ENCODE measurements around the gene NELL1. TPM values are rescaled to one million over a fixed set of nuclear protein-coding genes. Genes with fewer than 3 reads are reported as not detected.

Gene NELL1
- total RNA-seq, 2 experiments from 2014 or later, result not detected

DNA sequence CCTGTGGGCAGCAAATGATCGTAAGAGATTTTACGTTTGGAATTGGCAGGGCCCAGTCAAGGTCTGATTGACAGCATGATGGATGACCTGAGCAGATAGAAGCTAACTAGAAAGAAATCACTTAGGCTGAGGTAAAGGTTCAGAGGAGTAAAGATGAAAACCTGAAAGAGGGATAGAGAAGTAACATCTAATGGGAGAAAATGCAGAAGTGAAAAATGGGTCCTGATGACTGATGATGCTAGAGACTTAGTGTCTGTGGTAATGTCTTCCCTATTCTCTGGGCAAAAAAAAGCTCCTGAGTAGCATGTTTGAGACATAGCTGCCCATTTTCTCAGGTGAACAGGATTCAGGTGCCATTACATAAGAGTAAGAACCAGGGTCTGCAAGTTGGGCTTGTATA is 894.7 kb downstream of the NELL1 start:
- H3K27me3 Mint-ChIP-seq, result no peaks in the 10 kb centered on the region
- no peaks in the 10 kb centered on the region for H3K4me1 Mint-ChIP-seq (ENCODE audit: low read depth)
- no peak overlapping the region for H3K4me3 Mint-ChIP-seq
- no peak for ATAC-seq
- CTCF ChIA-PET, result no interaction called here
- TF ChIP-seq, protein P1, sequence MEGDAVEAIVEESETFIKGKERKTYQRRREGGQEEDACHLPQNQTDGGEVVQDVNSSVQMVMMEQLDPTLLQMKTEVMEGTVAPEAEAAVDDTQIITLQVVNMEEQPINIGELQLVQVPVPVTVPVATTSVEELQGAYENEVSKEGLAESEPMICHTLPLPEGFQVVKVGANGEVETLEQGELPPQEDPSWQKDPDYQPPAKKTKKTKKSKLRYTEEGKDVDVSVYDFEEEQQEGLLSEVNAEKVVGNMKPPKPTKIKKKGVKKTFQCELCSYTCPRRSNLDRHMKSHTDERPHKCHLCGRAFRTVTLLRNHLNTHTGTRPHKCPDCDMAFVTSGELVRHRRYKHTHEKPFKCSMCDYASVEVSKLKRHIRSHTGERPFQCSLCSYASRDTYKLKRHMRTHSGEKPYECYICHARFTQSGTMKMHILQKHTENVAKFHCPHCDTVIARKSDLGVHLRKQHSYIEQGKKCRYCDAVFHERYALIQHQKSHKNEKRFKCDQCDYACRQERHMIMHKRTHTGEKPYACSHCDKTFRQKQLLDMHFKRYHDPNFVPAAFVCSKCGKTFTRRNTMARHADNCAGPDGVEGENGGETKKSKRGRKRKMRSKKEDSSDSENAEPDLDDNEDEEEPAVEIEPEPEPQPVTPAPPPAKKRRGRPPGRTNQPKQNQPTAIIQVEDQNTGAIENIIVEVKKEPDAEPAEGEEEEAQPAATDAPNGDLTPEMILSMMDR (IDR thresholded peaks at IDR 0.05), result no peak
- intact Hi-C loops (cut with micrococcal nuclease), result no loop called here
- H3K9me3 Mint-ChIP-seq, result no peaks in the 10 kb centered on the region
- POLR2A ChIA-PET, result no interaction called here
- no peaks in the 10 kb centered on the region for H3K36me3 Mint-ChIP-seq (ENCODE audit: low read depth)
- H3K27ac Mint-ChIP-seq, result no peak overlapping the region
- no peak for DNase-seq

DNA sequence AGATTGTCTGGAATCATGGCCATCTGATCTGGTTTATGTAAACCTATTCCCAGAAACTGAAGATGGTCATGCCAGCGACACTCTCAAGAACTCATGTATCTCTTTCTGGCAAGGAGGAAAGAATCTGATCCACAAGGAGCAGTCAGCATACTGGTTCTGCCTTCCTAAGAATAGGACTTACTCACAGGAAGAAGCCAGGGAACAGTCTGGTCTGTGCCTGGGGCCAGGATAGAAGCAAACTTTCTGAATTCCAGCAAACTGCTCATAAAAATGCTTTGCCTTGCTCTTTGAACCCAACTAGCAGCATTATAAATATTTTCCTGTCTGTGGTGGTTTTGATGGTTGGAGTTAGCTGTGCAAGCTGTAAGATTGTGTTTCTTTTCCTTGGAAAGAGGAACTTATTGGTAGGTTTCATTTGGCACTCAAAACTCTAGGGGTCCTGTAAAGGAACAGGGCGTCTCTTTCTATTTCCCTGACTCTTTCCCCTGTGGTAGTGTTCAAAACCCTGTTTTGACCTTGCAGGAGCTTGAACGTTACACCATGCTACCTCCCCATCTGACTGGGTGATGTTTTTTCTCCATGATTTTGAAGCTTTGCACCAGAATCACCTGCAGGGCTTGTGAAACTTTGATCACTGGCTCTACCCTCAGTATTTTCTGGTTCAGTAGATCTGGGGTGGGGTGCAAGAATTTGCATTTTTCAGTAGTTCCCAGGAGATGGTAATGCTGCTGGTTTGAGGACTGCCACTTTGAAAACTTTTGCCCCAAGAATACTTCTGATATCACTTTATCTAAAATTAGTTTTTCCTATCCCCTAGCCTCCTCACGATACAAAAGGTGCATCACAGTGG is 895.7 kb downstream of the NELL1 start:
- no peaks in the 10 kb centered on the region for H3K9me3 Mint-ChIP-seq
- ChIA-PET CTCF (no interaction called here), POLR2A (no interaction called here)
- H3K27me3 Mint-ChIP-seq, result no peaks in the 10 kb centered on the region
- ATAC-seq, result no peak
- no peaks in the 10 kb centered on the region for H3K4me1 Mint-ChIP-seq (ENCODE audit: low read depth)
- H3K36me3 Mint-ChIP-seq (ENCODE audit: low read depth), result no peaks in the 10 kb centered on the region
- TF ChIP-seq, protein P1 (IDR thresholded peaks at IDR 0.05), result no peak
- intact Hi-C loops (cut with micrococcal nuclease), result no loop called here
- H3K27ac Mint-ChIP-seq, result no peak overlapping the region
- H3K4me3 Mint-ChIP-seq, result no peak overlapping the region
- no peak for DNase-seq

DNA sequence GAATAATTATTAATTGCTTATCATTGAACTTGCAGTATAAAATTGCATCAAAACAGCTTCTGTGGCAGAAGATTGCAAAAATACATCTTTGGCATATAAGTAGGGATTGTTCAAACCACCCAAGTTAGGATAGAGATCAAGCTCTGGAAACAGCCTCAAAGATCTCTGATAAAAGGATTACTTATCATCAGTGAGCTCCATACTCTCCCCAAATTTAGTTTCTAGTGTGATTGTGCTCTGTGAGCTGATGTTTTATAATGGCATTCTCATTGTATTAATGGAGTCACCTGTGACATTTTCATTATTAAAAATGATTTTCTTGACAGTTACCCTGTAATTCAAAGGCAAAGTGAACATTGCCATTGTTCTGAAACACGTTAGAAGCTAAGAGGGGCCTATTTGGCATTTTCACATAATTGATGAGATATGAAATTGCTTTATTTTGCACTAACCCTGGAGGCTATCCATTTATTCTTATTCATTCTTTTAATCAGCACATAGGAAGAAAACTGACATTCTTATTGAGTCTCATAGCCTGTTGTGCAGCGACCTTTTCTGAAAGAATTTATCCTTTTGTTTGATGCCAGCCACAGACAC is 897.2 kb downstream of the NELL1 start:
- no peak overlapping the region for H3K27ac Mint-ChIP-seq
- DNase-seq (no peak), ATAC-seq (no peak)
- no peaks in the 10 kb centered on the region for H3K27me3 Mint-ChIP-seq
- H3K9me3 Mint-ChIP-seq, result no peaks in the 10 kb centered on the region
- POLR2A ChIA-PET, result no interaction called here
- no peaks in the 10 kb centered on the region for H3K36me3 Mint-ChIP-seq (ENCODE audit: low read depth)
- H3K4me3 Mint-ChIP-seq, result no peak overlapping the region
- TF ChIP-seq, protein P1 (IDR thresholded peaks at IDR 0.05), result no peak
- H3K4me1 Mint-ChIP-seq (ENCODE audit: low read depth), result no peaks in the 10 kb centered on the region
- intact Hi-C loops (cut with micrococcal nuclease), result no loop called here
- CTCF ChIA-PET, result no interaction called here

DNA sequence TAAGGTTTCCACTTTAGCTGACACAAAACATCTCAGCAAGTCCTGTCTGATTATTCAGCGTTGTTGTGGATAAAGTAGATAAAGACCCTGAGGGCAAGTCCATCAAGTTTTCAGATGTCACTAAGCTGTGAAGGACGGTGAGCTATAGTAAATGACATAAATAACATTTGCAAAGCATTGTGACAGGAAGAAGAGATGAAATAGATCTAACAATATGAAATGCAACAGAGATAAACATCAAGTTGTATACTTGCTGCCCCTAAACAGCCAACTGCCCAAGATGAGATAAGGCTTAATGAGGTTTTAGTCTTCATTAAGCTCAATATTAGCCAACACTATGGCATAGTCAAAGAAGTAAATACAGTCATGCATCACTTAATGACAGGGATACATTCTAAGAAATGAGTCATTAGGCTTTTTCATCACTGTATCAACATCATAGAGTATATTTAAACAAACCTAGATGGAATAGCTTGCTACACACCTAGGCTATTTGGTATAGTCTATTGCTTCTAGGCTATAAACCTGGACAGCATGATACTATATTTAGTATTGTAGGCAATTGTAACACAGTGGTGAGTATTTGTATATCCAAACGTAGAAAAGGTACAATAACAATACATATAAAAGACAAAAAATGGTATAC is 898.4 kb downstream of the NELL1 start:
- Mint-ChIP-seq H3K36me3 (ENCODE audit: low read depth) (no peaks in the 10 kb centered on the region), H3K9me3 (no peaks in the 10 kb centered on the region), H3K4me1 (ENCODE audit: low read depth) (no peaks in the 10 kb centered on the region), H3K27me3 (no peaks in the 10 kb centered on the region), H3K4me3 (no peak overlapping the region), H3K27ac (no peak overlapping the region)
- TF ChIP-seq, protein P1 (IDR thresholded peaks at IDR 0.05), result no peak
- POLR2A ChIA-PET, result no interaction called here
- DNase-seq, result no peak
- intact Hi-C loops (cut with micrococcal nuclease), result no loop called here
- no peak for ATAC-seq
- CTCF ChIA-PET, result no interaction called here

DNA sequence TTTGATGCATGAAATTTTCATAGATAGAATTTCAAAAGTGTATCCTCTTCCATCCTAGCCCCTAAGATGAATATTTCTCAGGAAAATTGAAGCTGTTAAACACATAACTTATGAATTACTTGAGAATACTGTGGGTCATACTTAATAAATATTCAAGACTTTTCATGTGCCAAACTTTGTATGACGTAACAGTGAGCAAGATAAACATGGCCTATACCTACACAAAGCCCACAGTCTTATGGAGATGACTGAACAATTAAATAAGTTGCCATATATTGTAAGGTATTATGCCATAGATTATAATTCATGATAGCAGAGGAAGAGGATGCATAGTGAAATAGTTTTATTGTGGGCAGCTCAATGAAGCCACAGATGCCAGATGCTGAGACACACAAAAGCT is 902.8 kb downstream of the NELL1 start:
- ATAC-seq, result no peak
- intact Hi-C loops (cut with micrococcal nuclease), result no loop called here
- H3K4me3 Mint-ChIP-seq, result no peak overlapping the region
- H3K9me3 Mint-ChIP-seq, result no peaks in the 10 kb centered on the region
- TF ChIP-seq, protein P1 (IDR thresholded peaks at IDR 0.05), result no peak
- no peaks in the 10 kb centered on the region for H3K4me1 Mint-ChIP-seq (ENCODE audit: low read depth)
- CTCF ChIA-PET, result no interaction called here
- no peak overlapping the region for H3K27ac Mint-ChIP-seq
- no peaks in the 10 kb centered on the region for H3K27me3 Mint-ChIP-seq
- no peaks in the 10 kb centered on the region for H3K36me3 Mint-ChIP-seq (ENCODE audit: low read depth)
- no peak for DNase-seq
- POLR2A ChIA-PET, result no interaction called here
